B cell (primary cell): ENCODE results near the gene SSX2IP.

ENCODE experiments used
- EZH2 ChIP-seq: IDR thresholded peaks from 2 replicates; pipeline ENCODE4 v1.6.1; 2012; ENCODE audit warnings: borderline replicate concordance, low read depth, mild to moderate bottlenecking, moderate library complexity, low read length; ENCODE audit not compliant: insufficient read depth, poor library complexity, severe bottlenecking
- TF ChIP-seq, protein P1 (sequence below): fragments of 200-600 bp; IDR thresholded peaks from one replicate; pipeline ENCODE4 v1.8.0; 2022; ENCODE audit warnings: antibody characterized with exemption, mild to moderate bottlenecking

- TF ChIP-seq, protein P1, sequence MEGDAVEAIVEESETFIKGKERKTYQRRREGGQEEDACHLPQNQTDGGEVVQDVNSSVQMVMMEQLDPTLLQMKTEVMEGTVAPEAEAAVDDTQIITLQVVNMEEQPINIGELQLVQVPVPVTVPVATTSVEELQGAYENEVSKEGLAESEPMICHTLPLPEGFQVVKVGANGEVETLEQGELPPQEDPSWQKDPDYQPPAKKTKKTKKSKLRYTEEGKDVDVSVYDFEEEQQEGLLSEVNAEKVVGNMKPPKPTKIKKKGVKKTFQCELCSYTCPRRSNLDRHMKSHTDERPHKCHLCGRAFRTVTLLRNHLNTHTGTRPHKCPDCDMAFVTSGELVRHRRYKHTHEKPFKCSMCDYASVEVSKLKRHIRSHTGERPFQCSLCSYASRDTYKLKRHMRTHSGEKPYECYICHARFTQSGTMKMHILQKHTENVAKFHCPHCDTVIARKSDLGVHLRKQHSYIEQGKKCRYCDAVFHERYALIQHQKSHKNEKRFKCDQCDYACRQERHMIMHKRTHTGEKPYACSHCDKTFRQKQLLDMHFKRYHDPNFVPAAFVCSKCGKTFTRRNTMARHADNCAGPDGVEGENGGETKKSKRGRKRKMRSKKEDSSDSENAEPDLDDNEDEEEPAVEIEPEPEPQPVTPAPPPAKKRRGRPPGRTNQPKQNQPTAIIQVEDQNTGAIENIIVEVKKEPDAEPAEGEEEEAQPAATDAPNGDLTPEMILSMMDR, result no peak
- no peak for TF ChIP-seq EZH2
Measured at GRCh38 chr1:84731519-84731918, 41.3 kb upstream of the SSX2IP start.
